Measurements from ENCODE around the gene CYSRT1. TPM values are rescaled to one million over a fixed set of nuclear protein-coding genes. Genes with fewer than 3 reads are reported as not detected.

CYSRT1 gene
- total and polyA plus RNA-seq, 2 donors (not counting 1 experiment from before 2014, with no cell fraction given): 0.22 to 0.51 TPM

DNA sequence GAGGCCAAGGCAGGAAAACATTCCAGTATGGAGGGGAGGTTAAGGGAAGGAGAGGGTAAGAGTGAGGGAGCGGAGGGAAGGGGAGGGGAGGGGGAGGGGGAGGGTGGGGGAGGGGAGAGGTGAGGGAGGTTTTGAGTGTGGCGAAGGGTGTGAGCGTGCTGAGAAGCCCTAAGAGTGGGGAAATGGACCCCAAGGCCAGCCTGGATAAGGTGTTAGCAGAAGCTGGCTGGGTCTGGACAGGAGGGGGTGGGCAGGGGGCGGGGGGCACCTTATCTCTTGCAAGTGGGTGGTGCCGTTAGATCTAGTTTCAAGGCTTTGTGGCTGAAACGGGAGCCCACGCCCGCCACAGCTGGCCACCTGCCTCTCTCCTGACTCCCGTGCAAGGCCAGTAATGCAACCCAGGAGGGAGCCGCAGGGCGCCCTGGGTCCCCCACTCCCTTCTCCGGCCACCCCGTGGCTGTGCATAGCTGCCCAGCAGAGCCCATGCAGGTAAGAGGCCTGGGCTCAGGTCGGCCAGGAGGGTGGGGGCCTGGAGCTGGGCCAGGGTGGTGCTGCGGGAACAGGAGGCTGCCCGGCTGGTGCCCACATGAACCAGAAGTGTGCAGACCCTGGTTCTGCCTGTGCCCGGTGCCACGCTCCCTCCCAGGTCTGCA lies 3.0 kb downstream of the CYSRT1 start:
- H3K27me3 Mint-ChIP-seq: peaks cover 4% of the 10 kb centered on the region

More for the DNA sequence above, 3.0 kb downstream of the CYSRT1 start:
- Histone ChIP-seq H3K9me3 (ENCODE audit: control extremely low read depth in 1 of 3, control insufficient read depth in 2 of 3, insufficient read depth in 1 of 3, low read length in 2 of 3) (no peaks in the 10 kb centered on the region), H3K27me3 (replicated peaks in 1 of 4; ENCODE audit: control extremely low read depth in 1 of 4, control insufficient read depth in 3 of 4, insufficient read depth in 4 of 4, low read length in 3 of 4) (peaks cover 0 to 35% (median 2%) of the 10 kb centered on the region in 4 experiments), H4K20me1 (ENCODE audit: control insufficient read depth, insufficient read depth, low read length, poor library complexity, severe bottlenecking) (no peaks in the 10 kb centered on the region), H2AFZ (ENCODE audit: insufficient read depth, low read depth, low read length, poor library complexity, severe bottlenecking) (no peak overlapping the region), H3K9ac (ENCODE audit: low read length) (no peak overlapping the region), H3K4me3 (ENCODE audit: control extremely low read depth in 1 of 5, extremely low read depth in 1 of 5, insufficient read depth in 1 of 5, low read depth in 2 of 5, low read length in 4 of 5) (no peak overlapping the region), H3K4me2 (replicated peaks; ENCODE audit: low read depth, low read length, poor library complexity, severe bottlenecking) (peak overlapping the region; percentile 16), H3K27ac (ENCODE audit: low read length in 2 of 2) (no peak overlapping the region), H3K36me3 (replicated peaks in 1 of 2; ENCODE audit: control extremely low read depth in 1 of 2, control insufficient read depth in 1 of 2, extremely low read depth in 1 of 2, insufficient read depth in 2 of 2, low read length in 1 of 2) (no peaks in the 10 kb centered on the region), H3K4me1 (ENCODE audit: control insufficient read depth in 2 of 2, insufficient read depth in 2 of 2, low read length in 2 of 2) (peaks cover 8 to 21% of the 10 kb centered on the region in 2 donors), H3K79me2 (ENCODE audit: control insufficient read depth, insufficient read depth, low read length) (no peaks in the 10 kb centered on the region)
- TF ChIP-seq, protein P1, sequence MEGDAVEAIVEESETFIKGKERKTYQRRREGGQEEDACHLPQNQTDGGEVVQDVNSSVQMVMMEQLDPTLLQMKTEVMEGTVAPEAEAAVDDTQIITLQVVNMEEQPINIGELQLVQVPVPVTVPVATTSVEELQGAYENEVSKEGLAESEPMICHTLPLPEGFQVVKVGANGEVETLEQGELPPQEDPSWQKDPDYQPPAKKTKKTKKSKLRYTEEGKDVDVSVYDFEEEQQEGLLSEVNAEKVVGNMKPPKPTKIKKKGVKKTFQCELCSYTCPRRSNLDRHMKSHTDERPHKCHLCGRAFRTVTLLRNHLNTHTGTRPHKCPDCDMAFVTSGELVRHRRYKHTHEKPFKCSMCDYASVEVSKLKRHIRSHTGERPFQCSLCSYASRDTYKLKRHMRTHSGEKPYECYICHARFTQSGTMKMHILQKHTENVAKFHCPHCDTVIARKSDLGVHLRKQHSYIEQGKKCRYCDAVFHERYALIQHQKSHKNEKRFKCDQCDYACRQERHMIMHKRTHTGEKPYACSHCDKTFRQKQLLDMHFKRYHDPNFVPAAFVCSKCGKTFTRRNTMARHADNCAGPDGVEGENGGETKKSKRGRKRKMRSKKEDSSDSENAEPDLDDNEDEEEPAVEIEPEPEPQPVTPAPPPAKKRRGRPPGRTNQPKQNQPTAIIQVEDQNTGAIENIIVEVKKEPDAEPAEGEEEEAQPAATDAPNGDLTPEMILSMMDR (IDR thresholded peaks at IDR 0.05): peak; percentile 1
- no peak for TF ChIP-seq EZH2 (IDR thresholded peaks at IDR 0.05; ENCODE audit: borderline replicate concordance, insufficient read depth, low read depth, low read length, poor library complexity, severe bottlenecking)
- no peak for ATAC-seq (ENCODE audit: low read depth)
- ChIA-PET CTCF (interaction anchor here (0.7 to 7.0 kb wide), 17 partner anchors 11 to 199 kb away, joined by 3 to 76 read pairs (median 6); partner anchors contain the start of genes ANAPC2, DPP7, MAN1B1 and NPDC1), POLR2A (interaction anchor here (0.5 to 1.0 kb wide), 3 partner anchors 12 to 110 kb away, joined by 3 to 4 read pairs (median 3); partner anchors contain the start of gene TUBB4B)
- no peak overlapping the region for H3K27ac Mint-ChIP-seq
- no peak overlapping the region for H3K4me3 Mint-ChIP-seq
- DNase-seq: peak; percentile 29
- peaks cover 9% of the 10 kb centered on the region for H3K4me1 Mint-ChIP-seq
- intact Hi-C loops (cut with micrococcal nuclease): loop anchor here (1.0 kb wide), 2 partner anchors 40 to 110 kb away; partner anchors contain the start of genes ANAPC2 and SSNA1
- 49% methylated on average over 17 of the region's 18 CpGs for WGBS (ENCODE audit: insufficient coverage)
- no peaks in the 10 kb centered on the region for H3K9me3 Mint-ChIP-seq (ENCODE audit: insufficient read depth)
